Caco-2 (cell line): ENCODE data around the gene LIN28A. TPM values are rescaled to one million over a fixed set of nuclear protein-coding genes. Genes with fewer than 3 reads are reported as not detected.

Experiments
- BruUV-seq: library from RNA; stranded (reverse); fragments of 400-500 nt; replicated peaks from 2 replicates; lab custom pipeline; 2021; lab: Mats Ljungman, UMichigan
- CTCF ChIA-PET: fragments of 300-600 bp; sonication (Branson Sonifier 250); formaldehyde crosslinking; loops from one replicate; lab custom pipeline; 2022; ENCODE audit warnings: antibody characterized with exemption; lab: Charles Lee
- POLR2A ChIA-PET: fragments of 300-600 bp; sonication (Branson Sonifier 250); formaldehyde crosslinking; loops from one replicate; lab custom pipeline; 2022; ENCODE audit warnings: antibody characterized with exemption; lab: Charles Lee
- DNase-seq, 2 experiments: peaks; one replicate each; pipeline versions ENCODE4 v3.0.0 to v3.0.0-alpha.2; 2020 to 2022
- H3K27me3 ChIP-seq: replicated peaks from 2 replicates; pipeline ENCODE4 v1.6.0; 2011; ENCODE audit warnings: low read length; ENCODE audit not compliant: control insufficient read depth, insufficient read depth
- H3K36me3 ChIP-seq: 2 replicates; pipeline ENCODE4 v1.5.1; 2011; ENCODE audit warnings: low read length; ENCODE audit not compliant: control insufficient read depth, insufficient read depth
- H3K4me1 ChIP-seq: fragments of 250-450 bp; sonication (Bioruptor Pico); 2 replicates; pipeline ENCODE4 v1.5.1; 2020; ENCODE audit warnings: mild to moderate bottlenecking
- H3K4me3 ChIP-seq: 2 replicates; pipeline ENCODE4 v1.5.1; 2011; ENCODE audit warnings: low read depth, mild to moderate bottlenecking, control low read depth, low read length
- H3K9me3 ChIP-seq: fragments of 250-450 bp; sonication (Bioruptor Pico); 2 replicates; pipeline ENCODE4 v1.5.1; 2020; ENCODE audit warnings: mild to moderate bottlenecking, moderate library complexity
- H3K27ac Mint-ChIP-seq: one replicate; pipeline ENCODE4 v1.8.0; 2022; ENCODE audit warnings: mixed read lengths; ENCODE audit not compliant: unreplicated experiment
- H3K27me3 Mint-ChIP-seq: one replicate; pipeline ENCODE4 v1.8.0; 2022; ENCODE audit warnings: mixed read lengths; ENCODE audit not compliant: insufficient read depth, unreplicated experiment
- H3K36me3 Mint-ChIP-seq: one replicate; pipeline ENCODE4 v1.8.0; 2022; ENCODE audit warnings: mild to moderate bottlenecking, mixed read lengths; ENCODE audit not compliant: insufficient read depth, unreplicated experiment
- H3K4me1 Mint-ChIP-seq: one replicate; pipeline ENCODE4 v1.8.0; 2022; ENCODE audit warnings: low read depth, mixed read lengths; ENCODE audit not compliant: unreplicated experiment
- H3K4me3 Mint-ChIP-seq: one replicate; pipeline ENCODE4 v1.8.0; 2022; ENCODE audit warnings: mild to moderate bottlenecking, moderate library complexity, mixed read lengths; ENCODE audit not compliant: unreplicated experiment
- H3K9me3 Mint-ChIP-seq: one replicate; pipeline ENCODE4 v1.8.0; 2022; ENCODE audit warnings: mixed read lengths; ENCODE audit not compliant: unreplicated experiment
- intact Hi-C: fragments of 100-400 bp; cut with micrococcal nuclease; formaldehyde crosslinking; loops from one replicate; pipeline ENCODE4 v1.10.0; 2022; ENCODE audit not compliant: unreplicated experiment
- total RNA-seq: library from RNA; stranded (reverse); gene quantifications from 2 replicates; pipeline ENCODE4 v1.2.3, GENCODE V29; 2022
- TF ChIP-seq, protein P1 (sequence below), 2 experiments: fragments of 200-600 bp in 1 of 2; IDR thresholded peaks; 1 replicate in 1 of 2; 2 replicates in 1 of 2; pipeline versions ENCODE4 v1.5.1 to v1.8.0; 2011 to 2022; ENCODE audit warnings: antibody characterized with exemption in 1 of 2, control low read depth in 1 of 2, inconsistent platforms in 1 of 2, low read depth in 1 of 2, low read length in 1 of 2, mild to moderate bottlenecking in 1 of 2, moderate library complexity in 1 of 2; ENCODE audit not compliant: insufficient read depth in 1 of 2, severe bottlenecking in 1 of 2, unreplicated experiment in 1 of 2

LIN28A gene
- total RNA-seq, 1 experiment from 2014 or later, result 5.7 TPM

- Mint-ChIP-seq H3K4me3 (no peak overlapping the region), H3K27ac (no peak overlapping the region), H3K27me3 (no peaks in the 10 kb centered on the region), H3K36me3 (peaks cover 6% of the 10 kb centered on the region), H3K9me3 (no peaks in the 10 kb centered on the region), H3K4me1 (no peaks in the 10 kb centered on the region)
- DNase-seq, result no peak
- TF ChIP-seq, protein P1, sequence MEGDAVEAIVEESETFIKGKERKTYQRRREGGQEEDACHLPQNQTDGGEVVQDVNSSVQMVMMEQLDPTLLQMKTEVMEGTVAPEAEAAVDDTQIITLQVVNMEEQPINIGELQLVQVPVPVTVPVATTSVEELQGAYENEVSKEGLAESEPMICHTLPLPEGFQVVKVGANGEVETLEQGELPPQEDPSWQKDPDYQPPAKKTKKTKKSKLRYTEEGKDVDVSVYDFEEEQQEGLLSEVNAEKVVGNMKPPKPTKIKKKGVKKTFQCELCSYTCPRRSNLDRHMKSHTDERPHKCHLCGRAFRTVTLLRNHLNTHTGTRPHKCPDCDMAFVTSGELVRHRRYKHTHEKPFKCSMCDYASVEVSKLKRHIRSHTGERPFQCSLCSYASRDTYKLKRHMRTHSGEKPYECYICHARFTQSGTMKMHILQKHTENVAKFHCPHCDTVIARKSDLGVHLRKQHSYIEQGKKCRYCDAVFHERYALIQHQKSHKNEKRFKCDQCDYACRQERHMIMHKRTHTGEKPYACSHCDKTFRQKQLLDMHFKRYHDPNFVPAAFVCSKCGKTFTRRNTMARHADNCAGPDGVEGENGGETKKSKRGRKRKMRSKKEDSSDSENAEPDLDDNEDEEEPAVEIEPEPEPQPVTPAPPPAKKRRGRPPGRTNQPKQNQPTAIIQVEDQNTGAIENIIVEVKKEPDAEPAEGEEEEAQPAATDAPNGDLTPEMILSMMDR (IDR thresholded peaks at IDR 0.05; ENCODE audit: insufficient read depth in 1 of 2, low read depth in 1 of 2, low read length in 1 of 2, severe bottlenecking in 1 of 2, unreplicated experiment in 1 of 2), result no peak
- Histone ChIP-seq H3K27me3 (no peaks in the 10 kb centered on the region), H3K4me1 (peaks cover 1% of the 10 kb centered on the region; the same call in 1 of the 2 replicates), H3K36me3 (no peaks in the 10 kb centered on the region), H3K4me3 (no peak overlapping the region), H3K9me3 (no peaks in the 10 kb centered on the region)
- BruUV-seq, result no TSS peak
- ChIA-PET POLR2A (no interaction called here), CTCF (no interaction called here)
- intact Hi-C loops, result no loop called here
These were observed 7.0 kb upstream of the LIN28A start for GRCh38 chr1:26403656-26404055.

DNA sequence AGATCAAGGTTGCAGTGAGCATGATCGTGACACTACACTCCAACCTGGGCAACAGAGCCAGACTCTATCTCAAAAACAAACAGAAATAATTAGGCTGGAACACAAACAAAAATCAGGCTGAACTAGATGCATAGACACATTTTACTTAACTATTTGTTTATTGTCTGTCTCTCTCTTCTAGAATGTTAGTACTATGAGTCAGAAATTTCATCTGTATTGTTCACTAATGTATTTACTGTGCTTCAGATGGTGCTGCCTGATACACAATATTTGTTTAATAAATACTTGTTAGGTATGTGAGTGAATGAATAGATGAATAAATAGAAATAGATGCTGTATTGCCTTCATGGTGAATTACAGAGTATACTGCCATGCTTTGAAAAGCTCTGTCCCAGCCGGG is 6.0 kb upstream of the LIN28A start:
- Histone ChIP-seq H3K4me3 (no peak overlapping the region), H3K9me3 (no peaks in the 10 kb centered on the region), H3K27me3 (no peaks in the 10 kb centered on the region), H3K4me1 (peaks cover 11% of the 10 kb centered on the region), H3K36me3 (no peaks in the 10 kb centered on the region)
- Mint-ChIP-seq H3K4me3 (no peak overlapping the region), H3K4me1 (no peaks in the 10 kb centered on the region), H3K9me3 (no peaks in the 10 kb centered on the region), H3K27ac (no peak overlapping the region), H3K27me3 (no peaks in the 10 kb centered on the region), H3K36me3 (peaks cover 6% of the 10 kb centered on the region)
- TF ChIP-seq, protein P1 (IDR thresholded peaks at IDR 0.05; ENCODE audit: insufficient read depth in 1 of 2, low read depth in 1 of 2, low read length in 1 of 2, severe bottlenecking in 1 of 2, unreplicated experiment in 1 of 2), result no peak
- DNase-seq, result no peak
- intact Hi-C loops, result no loop called here
- ChIA-PET CTCF (no interaction called here), POLR2A (no interaction called here)
- no TSS peak for BruUV-seq

- Mint-ChIP-seq H3K4me3 (no peak overlapping the region), H3K27ac (no peak overlapping the region), H3K9me3 (no peaks in the 10 kb centered on the region), H3K27me3 (no peaks in the 10 kb centered on the region), H3K36me3 (peaks cover under 1% of the 10 kb centered on the region), H3K4me1 (no peaks in the 10 kb centered on the region)
- CTCF ChIA-PET, result interaction anchor here (0.6 to 0.7 kb wide), 3 partner anchors 10 to 595 kb away, joined by 3 to 9 read pairs (median 5); no protein-coding TSS in a partner anchor
- H3K36me3 ChIP-seq, result no peaks in the 10 kb centered on the region
- DNase-seq, result no peak
- no peak overlapping the region for H3K4me3 ChIP-seq
- POLR2A ChIA-PET, result no interaction called here
- H3K9me3 ChIP-seq, result no peaks in the 10 kb centered on the region
- TF ChIP-seq, protein P1 (IDR thresholded peaks at IDR 0.05; ENCODE audit: insufficient read depth in 1 of 2, low read depth in 1 of 2, low read length in 1 of 2, severe bottlenecking in 1 of 2, unreplicated experiment in 1 of 2), result no peak
- BruUV-seq, result no TSS peak
- no peaks in the 10 kb centered on the region for H3K27me3 ChIP-seq
- intact Hi-C loops, result no loop called here
- peaks cover 12% of the 10 kb centered on the region for H3K4me1 ChIP-seq
These were observed 5.2 kb upstream of the LIN28A start for GRCh38 chr1:26405281-26405915.
